H1 (cell line): ENCODE measurements around the gene CD96. TPM values are rescaled to one million over a fixed set of nuclear protein-coding genes. Genes with fewer than 3 reads are reported as not detected.

Source experiments
- CTCF ChIA-PET: fragments of 300-600 bp; sonication (Branson Sonifier 250); formaldehyde crosslinking; loops from one replicate; lab custom pipeline; 2021; ENCODE audit not compliant: partially characterized antibody; lab: Charles Lee
- POLR2A ChIA-PET: fragments of 300-600 bp; sonication (Branson Sonifier 250); formaldehyde crosslinking; loops from one replicate; lab custom pipeline; 2021; ENCODE audit warnings: inconsistent platforms; ENCODE audit not compliant: partially characterized antibody; lab: Charles Lee
- DNase-seq, 2 experiments: peaks; one replicate each; pipeline versions ENCODE4 v3.0.0 to v3.0.0-alpha.2; 2010 to 2022; ENCODE audit warnings: low spot score in 2 of 2, low read depth in 1 of 2, mixed read lengths in 1 of 2
- FAIRE-seq: peaks from 2 replicates; lab custom pipeline; 2011; peaks lifted over from hg19 to GRCh38; lab: Jason Lieb, UNC
- H2AFZ ChIP-seq: 2 replicates; pipeline ENCODE4 v1.8.1; 2012; ENCODE audit warnings: low read length, inconsistent platforms
- H2AK5ac ChIP-seq: 2 replicates; pipeline ENCODE4 v1.6.1; 2013; ENCODE audit warnings: low read depth, low read length
- H2BK120ac ChIP-seq: replicated peaks from 2 replicates; pipeline ENCODE3; 2013; ENCODE audit warnings: low read depth, low read length, inconsistent platforms
- H2BK12ac ChIP-seq: 2 replicates; pipeline ENCODE4 v1.6.1; 2013; ENCODE audit warnings: low read depth, low read length
- H2BK15ac ChIP-seq: 2 replicates; pipeline ENCODE4 v1.6.1; 2013; ENCODE audit warnings: low read length
- H2BK20ac ChIP-seq: 2 replicates; pipeline ENCODE4 v1.6.1; 2013; ENCODE audit warnings: low read length
- H2BK5ac ChIP-seq: 2 replicates; pipeline ENCODE4 v1.6.1; 2013; ENCODE audit warnings: low read depth, low read length
- H3K14ac ChIP-seq: 2 replicates; pipeline ENCODE4 v1.6.1; 2013; ENCODE audit warnings: inconsistent platforms; ENCODE audit not compliant: insufficient read length
- H3K18ac ChIP-seq: 2 replicates; pipeline ENCODE4 v1.6.1; 2013; ENCODE audit warnings: low read length; ENCODE audit errors: extremely low read depth
- H3K23ac ChIP-seq: 2 replicates; pipeline ENCODE4 v1.6.1; 2013; ENCODE audit warnings: inconsistent platforms; ENCODE audit not compliant: insufficient read length
- H3K23me2 ChIP-seq: 2 replicates; pipeline ENCODE4 v1.6.1; 2013; ENCODE audit warnings: low read depth, low read length
- H3K27ac ChIP-seq: 2 replicates; pipeline ENCODE4 v1.6.1; 2011; ENCODE audit warnings: low read depth, low read length, inconsistent platforms
- H3K27me3 ChIP-seq, 4 experiments: replicated peaks in 1 of 4; 1 replicate in 1 of 4; 2 replicates in 3 of 4; pipeline versions ENCODE4 v1.6.1 to v1.8.1; 2011 to 2013; ENCODE audit warnings: low read length in 3 of 4, mild to moderate bottlenecking in 3 of 4, inconsistent platforms in 2 of 4, mixed read lengths in 2 of 4, moderate library complexity in 1 of 4; ENCODE audit not compliant: control insufficient read depth in 3 of 4, insufficient read depth in 3 of 4; ENCODE audit errors: extremely low read depth in 1 of 4
- H3K36me3 ChIP-seq, 4 experiments: 2 replicates each; pipeline versions ENCODE4 v1.6.1 to v1.8.1; 2011 to 2013; ENCODE audit warnings: mild to moderate bottlenecking in 4 of 4, low read length in 3 of 4, moderate library complexity in 2 of 4, control low read depth in 1 of 4, inconsistent platforms in 1 of 4; ENCODE audit not compliant: insufficient read depth in 4 of 4, control insufficient read depth in 2 of 4
- H3K4ac ChIP-seq: replicated peaks from 2 replicates; pipeline ENCODE3; 2013; ENCODE audit warnings: low read length, low read depth, mixed read lengths, inconsistent platforms; ENCODE audit not compliant: insufficient read length
- H3K4me1 ChIP-seq, 4 experiments: replicated peaks in 1 of 4; 1 replicate in 1 of 4; 2 replicates in 3 of 4; pipeline versions ENCODE4 v1.6.1 to v1.8.1; 2011 to 2013; ENCODE audit warnings: low read length in 3 of 4, inconsistent platforms in 2 of 4, mixed read lengths in 1 of 4; ENCODE audit not compliant: insufficient read depth in 4 of 4, control insufficient read depth in 3 of 4
- H3K4me2 ChIP-seq, 2 experiments: 2 replicates each; pipeline versions ENCODE4 v1.6.1 to v1.8.1; 2011 to 2013; ENCODE audit warnings: low read depth in 2 of 2, low read length in 2 of 2, control low read depth in 1 of 2, inconsistent platforms in 1 of 2, mild to moderate bottlenecking in 1 of 2; ENCODE audit not compliant: insufficient read depth in 1 of 2
- H3K4me3 ChIP-seq, 4 experiments: fragments of 200-600, 300-600 bp in 1 of 4; sonication (generic), shearing (Covaris generic), sonication (Bioruptor Twin) in 1 of 4; 2 replicates each; pipeline versions ENCODE4 v1.5.1 to v1.8.1; 2011 to 2016; ENCODE audit warnings: low read length in 4 of 4, low read depth in 3 of 4, control low read depth in 2 of 4, inconsistent platforms in 2 of 4, mild to moderate bottlenecking in 2 of 4, mixed read lengths in 1 of 4, moderate library complexity in 1 of 4; ENCODE audit not compliant: insufficient read depth in 2 of 4; ENCODE audit errors: extremely low read depth in 1 of 4
- H3K56ac ChIP-seq: replicated peaks from 2 replicates; pipeline ENCODE3; 2013; ENCODE audit warnings: low read depth, mild to moderate bottlenecking, mixed read lengths, low read length, inconsistent platforms; ENCODE audit not compliant: insufficient read length
- H3K79me1 ChIP-seq: 2 replicates; pipeline ENCODE4 v1.6.1; 2013; ENCODE audit warnings: low read depth, low read length, control low read depth
- H3K79me2 ChIP-seq, 2 experiments: 2 replicates each; pipeline versions ENCODE4 v1.6.1 to v1.8.1; 2012 to 2013; ENCODE audit warnings: low read length in 2 of 2, mild to moderate bottlenecking in 2 of 2, inconsistent platforms in 1 of 2; ENCODE audit not compliant: insufficient read depth in 2 of 2, control insufficient read depth in 1 of 2
- H3K9ac ChIP-seq, 4 experiments: replicated peaks in 1 of 4; 1 replicate in 1 of 4; 2 replicates in 3 of 4; pipeline versions ENCODE4 v1.6.1 to v1.8.1; 2011 to 2013; ENCODE audit warnings: low read depth in 3 of 4, low read length in 3 of 4, control low read depth in 2 of 4, mild to moderate bottlenecking in 2 of 4, moderate library complexity in 2 of 4, inconsistent platforms in 1 of 4; ENCODE audit errors: extremely low read depth in 1 of 4
- H3K9me3 ChIP-seq, 2 experiments: 2 replicates each; pipeline versions ENCODE4 v1.6.1 to v1.8.1; 2012 to 2013; ENCODE audit warnings: mild to moderate bottlenecking in 2 of 2, moderate library complexity in 2 of 2, control low read depth in 1 of 2, inconsistent platforms in 1 of 2, low read depth in 1 of 2, low read length in 1 of 2, mixed read lengths in 1 of 2; ENCODE audit not compliant: insufficient read depth in 2 of 2
- H4K20me1 ChIP-seq, 2 experiments: replicated peaks in 1 of 2; 2 replicates each; pipeline versions ENCODE3 to v1.8.1; 2011 to 2013; ENCODE audit warnings: inconsistent platforms in 2 of 2, low read length in 2 of 2, mild to moderate bottlenecking in 1 of 2; ENCODE audit not compliant: insufficient read depth in 2 of 2, control insufficient read depth in 1 of 2
- H4K5ac ChIP-seq: 2 replicates; pipeline ENCODE4 v1.6.1; 2013; ENCODE audit warnings: low read length, low read depth, mixed read lengths, inconsistent platforms; ENCODE audit not compliant: insufficient read length
- H4K8ac ChIP-seq: 2 replicates; pipeline ENCODE4 v1.8.0; 2013; ENCODE audit warnings: mild to moderate bottlenecking, moderate library complexity, low read length, inconsistent platforms; ENCODE audit not compliant: insufficient read depth; ENCODE audit errors: extremely low read depth
- H4K91ac ChIP-seq: replicated peaks from 2 replicates; pipeline ENCODE3; 2013; ENCODE audit warnings: low read length, mixed read lengths, inconsistent platforms; ENCODE audit not compliant: insufficient read length
- CBX8 ChIP-seq: fragments of 300-800, 300-1000 bp; sonication (generic); IDR thresholded peaks from 2 replicates; pipeline ENCODE4 v1.7.1; 2016; ENCODE audit warnings: low read depth, low read length, borderline replicate concordance
- CHD1 ChIP-seq: IDR thresholded peaks from 2 replicates; pipeline ENCODE4 v1.6.1; 2012; ENCODE audit warnings: low read depth, low read length, improper control_type of control experiment
- CREB1 ChIP-seq: IDR thresholded peaks from 2 replicates; pipeline ENCODE4 v1.6.1; 2012; ENCODE audit warnings: inconsistent platforms
- GTF2F1 ChIP-seq: IDR thresholded peaks from 2 replicates; pipeline ENCODE4 v1.6.1; 2012; ENCODE audit warnings: low read depth, low read length, improper control_type of control experiment, borderline replicate concordance
- JUN ChIP-seq: IDR thresholded peaks from 2 replicates; pipeline ENCODE4 v1.6.1; 2011; ENCODE audit warnings: low read depth, mild to moderate bottlenecking, improper control_type of control experiment, low read length
- KDM4A ChIP-seq: IDR thresholded peaks from one replicate; pipeline ENCODE4 v1.7.1; 2012; ENCODE audit warnings: low read depth, mild to moderate bottlenecking, moderate library complexity, low read length, inconsistent platforms; ENCODE audit not compliant: severe bottlenecking
- NANOG ChIP-seq: IDR thresholded peaks from 2 replicates; pipeline ENCODE4 v1.6.1; 2011; ENCODE audit warnings: low read length, low read depth, mild to moderate bottlenecking, inconsistent platforms; ENCODE audit not compliant: insufficient read depth, poor library complexity, severe bottlenecking
- RBBP5 ChIP-seq: IDR thresholded peaks from 2 replicates; pipeline ENCODE4 v1.7.1; 2012; ENCODE audit warnings: low read depth, mild to moderate bottlenecking, inconsistent platforms, low read length, moderate library complexity, borderline replicate concordance
- RXRA ChIP-seq: IDR thresholded peaks from 2 replicates; pipeline ENCODE4 v1.6.1; 2011; ENCODE audit warnings: low read depth, mild to moderate bottlenecking, low read length, moderate library complexity; ENCODE audit not compliant: insufficient read depth
- TEAD4 ChIP-seq: IDR thresholded peaks from 2 replicates; pipeline ENCODE4 v1.6.1; 2012; ENCODE audit warnings: low read depth, low read length, inconsistent platforms, mixed read lengths
- YY1 ChIP-seq: IDR thresholded peaks from 2 replicates; pipeline ENCODE4 v1.6.1; 2011; ENCODE audit warnings: low read depth, mild to moderate bottlenecking, low read length
- ZNF274 ChIP-seq: IDR thresholded peaks from 2 replicates; pipeline ENCODE4 v1.7.0; 2012; ENCODE audit warnings: low read length, borderline replicate concordance; ENCODE audit errors: extremely low read depth
- WGBS, 2 experiments: shearing (Covaris generic) in 1 of 2; methylation state at CpG; one replicate each; pipeline versions ENCODE4 v1.1.6 to v1.1.7; 2013 to 2015; ENCODE audit warnings: low lambda C conversion rate in 2 of 2, mixed read lengths in 2 of 2, inconsistent platforms in 1 of 2, low coverage in 1 of 2, missing lambda C conversion rate in 1 of 2; ENCODE audit not compliant: insufficient replicate concordance in 2 of 2, insufficient coverage in 1 of 2, insufficient read length in 1 of 2; ENCODE audit errors: extremely low coverage in 1 of 2, missing lambda C conversion rate in 1 of 2; 5-methylcytosine and 5-hydroxymethylcytosine counted together
- polyA plus RNA-seq, 7 experiments: library from polyadenylated mRNA; depleted of rRNA in 3 of 7; stranded (reverse) in 5 of 7; unstranded in 2 of 7; fragments of >200 nt in 5 of 7; fragments of 200-250 nt in 2 of 7; gene quantifications; 1 replicate in 5 of 7; 2 replicates in 1 of 7; 4 replicates in 1 of 7; pipeline versions ENCODE4 v1.2.1 to v1.2.3, GENCODE V29; 2011 to 2013; ENCODE audit warnings: missing spikeins in 2 of 7, mixed read lengths in 2 of 7
- total RNA-seq: library from RNA; stranded (reverse); fragmentation: NEBNext Ultra II Directional; extraction: Animal tissue kit (Norgen Biotek cat#: 25700); gene quantifications from 2 replicates; pipeline ENCODE4 v1.2.1, GENCODE V29; 2021
- TF ChIP-seq, protein P1 (sequence below): IDR thresholded peaks from 2 replicates; pipeline ENCODE4 v1.6.1; 2012; ENCODE audit warnings: inconsistent platforms

The CD96 gene
- total and polyA plus RNA-seq, 2 of the 8 experiments (the other 6 are each of a cell fraction or from before 2014, with no cell fraction given): not detected

DNA sequence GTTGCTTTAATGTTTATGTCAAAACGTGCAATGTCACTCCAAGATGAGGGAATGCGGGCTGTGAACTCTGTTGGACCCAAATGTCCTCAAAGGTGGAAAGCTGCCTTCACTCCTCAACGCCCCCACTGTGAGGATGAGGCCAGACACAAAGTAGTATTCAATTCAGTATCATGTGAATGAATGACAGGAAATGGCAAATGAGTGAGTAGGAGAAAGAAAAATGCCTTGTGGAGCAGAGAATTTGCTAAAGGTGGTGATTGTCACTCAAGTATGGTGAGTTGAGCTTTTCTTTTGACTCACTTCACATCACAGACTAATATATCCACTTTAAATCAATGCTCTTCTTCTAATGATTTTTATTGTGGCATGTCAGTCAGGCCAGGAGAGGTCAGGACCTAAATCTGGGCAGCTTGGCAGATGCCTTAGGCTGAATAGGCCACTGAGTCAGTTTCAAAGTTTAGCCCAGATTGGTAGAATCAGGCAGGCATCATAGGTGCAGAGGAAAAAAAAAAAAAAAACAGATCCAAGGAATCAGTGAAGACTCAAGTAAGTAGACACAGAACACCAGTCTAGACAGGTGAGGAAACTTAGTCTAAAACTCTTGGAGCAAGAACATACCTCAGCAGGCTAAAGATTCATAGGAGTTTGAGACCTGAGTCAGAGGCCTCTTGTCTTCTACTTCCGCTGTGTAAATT is 124.2 kb downstream of the CD96 start:
- no peak overlapping the region for H3K4me2 ChIP-seq
- WGBS, 2 experiments: 78% methylated on average over 4 of the region's 4 CpGs; no CpG with 5 or more reads in 1 of the 2 experiments
- H4K91ac ChIP-seq: no peak overlapping the region
- H3K4me1 ChIP-seq: no peaks in the 10 kb centered on the region
- no peaks in the 10 kb centered on the region for H3K36me3 ChIP-seq
- no peak overlapping the region for H3K23ac ChIP-seq
- no peaks in the 10 kb centered on the region for H3K27me3 ChIP-seq
- no peak overlapping the region for H3K4me3 ChIP-seq
- no peak overlapping the region for H2BK120ac ChIP-seq
- no peak overlapping the region for H3K14ac ChIP-seq
- H3K79me2 ChIP-seq: no peaks in the 10 kb centered on the region
- no peak overlapping the region for H3K18ac ChIP-seq
- no peak for DNase-seq
- H3K79me1 ChIP-seq: no peaks in the 10 kb centered on the region
- CTCF ChIA-PET: interaction anchor here (0.6 to 2.1 kb wide), 10 partner anchors 13 to 1359 kb away, joined by 3 to 11 read pairs (median 4); no protein-coding TSS in a partner anchor
- H4K20me1 ChIP-seq: no peaks in the 10 kb centered on the region
- H2BK12ac ChIP-seq: no peak overlapping the region
- H3K56ac ChIP-seq: no peak overlapping the region
- no peak overlapping the region for H2BK15ac ChIP-seq
- FAIRE-seq: no peak
- no peak overlapping the region for H2AFZ ChIP-seq
- no peak overlapping the region for H2BK20ac ChIP-seq
- H3K23me2 ChIP-seq: no peaks in the 10 kb centered on the region; the same call in 1 of the 2 replicates
- peaks cover 9 to 16% of the 10 kb centered on the region in 2 experiments for H3K9me3 ChIP-seq
- H4K5ac ChIP-seq: no peak overlapping the region
- POLR2A ChIA-PET: interaction anchor here (1.2 kb wide), 1 partner anchor 19 kb away, joined by 3 read pairs; no protein-coding TSS in a partner anchor
- no peak overlapping the region for H3K27ac ChIP-seq
- H3K9ac ChIP-seq: no peak overlapping the region
- no peak overlapping the region for H2BK5ac ChIP-seq
- no peak overlapping the region for H2AK5ac ChIP-seq
- no peak overlapping the region for H4K8ac ChIP-seq
- H3K4ac ChIP-seq: no peak overlapping the region
- TF ChIP-seq, protein P1, sequence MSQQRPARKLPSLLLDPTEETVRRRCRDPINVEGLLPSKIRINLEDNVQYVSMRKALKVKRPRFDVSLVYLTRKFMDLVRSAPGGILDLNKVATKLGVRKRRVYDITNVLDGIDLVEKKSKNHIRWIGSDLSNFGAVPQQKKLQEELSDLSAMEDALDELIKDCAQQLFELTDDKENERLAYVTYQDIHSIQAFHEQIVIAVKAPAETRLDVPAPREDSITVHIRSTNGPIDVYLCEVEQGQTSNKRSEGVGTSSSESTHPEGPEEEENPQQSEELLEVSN: no peak
- TF ChIP-seq YY1 (no peak), NANOG (no peak), GTF2F1 (no peak), KDM4A (no peak), JUN (no peak), CHD1 (no peak), CREB1 (no peak), RBBP5 (no peak), ZNF274 (no peak), RXRA (no peak), CBX8 (no peak), TEAD4 (no peak)
